ENCODE data around the gene CRYAA. TPM values are rescaled to one million over a fixed set of nuclear protein-coding genes. Genes with fewer than 3 reads are reported as not detected.

The CRYAA gene
- total RNA-seq, 4 donors from 2014 or later: not detected

- Histone ChIP-seq H3K27me3 (no peaks in the 10 kb centered on the region), H3K4me1 (peaks cover 0 to 17% (median 9%) of the 10 kb centered on the region in 4 donors), H3K27ac (no peak overlapping the region), H3K4me3 (no peak overlapping the region), H3K36me3 (no peaks in the 10 kb centered on the region), H3K9me3 (peaks cover 16% of the 10 kb centered on the region in 2 donors)
- DNase-seq: no peak
- intact Hi-C loops (cut with DNase I; ENCODE audit: low total_unique reads) (no loop called here), in situ Hi-C loops (cut with MboI; ENCODE audit: low pct_ligation_motif_present in 1 of 4, low pct_unique_long_range_greater_than_20kb in 1 of 4, low sequenced_read_pairs in 3 of 4) (no loop called here)
- no peak for TF ChIP-seq POLR2AphosphoS5 (IDR thresholded peaks at IDR 0.05)
- TF ChIP-seq POLR2A (IDR thresholded peaks at IDR 0.05): no peak
- TF ChIP-seq, protein P1, sequence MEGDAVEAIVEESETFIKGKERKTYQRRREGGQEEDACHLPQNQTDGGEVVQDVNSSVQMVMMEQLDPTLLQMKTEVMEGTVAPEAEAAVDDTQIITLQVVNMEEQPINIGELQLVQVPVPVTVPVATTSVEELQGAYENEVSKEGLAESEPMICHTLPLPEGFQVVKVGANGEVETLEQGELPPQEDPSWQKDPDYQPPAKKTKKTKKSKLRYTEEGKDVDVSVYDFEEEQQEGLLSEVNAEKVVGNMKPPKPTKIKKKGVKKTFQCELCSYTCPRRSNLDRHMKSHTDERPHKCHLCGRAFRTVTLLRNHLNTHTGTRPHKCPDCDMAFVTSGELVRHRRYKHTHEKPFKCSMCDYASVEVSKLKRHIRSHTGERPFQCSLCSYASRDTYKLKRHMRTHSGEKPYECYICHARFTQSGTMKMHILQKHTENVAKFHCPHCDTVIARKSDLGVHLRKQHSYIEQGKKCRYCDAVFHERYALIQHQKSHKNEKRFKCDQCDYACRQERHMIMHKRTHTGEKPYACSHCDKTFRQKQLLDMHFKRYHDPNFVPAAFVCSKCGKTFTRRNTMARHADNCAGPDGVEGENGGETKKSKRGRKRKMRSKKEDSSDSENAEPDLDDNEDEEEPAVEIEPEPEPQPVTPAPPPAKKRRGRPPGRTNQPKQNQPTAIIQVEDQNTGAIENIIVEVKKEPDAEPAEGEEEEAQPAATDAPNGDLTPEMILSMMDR (IDR thresholded peaks at IDR 0.05): no peak
- TF ChIP-seq EP300 (IDR thresholded peaks at IDR 0.05; ENCODE audit: low read depth): no peak
- WGBS, 2 donors (ENCODE audit: low coverage in 1 of 2): 77 to 87% methylated on average over 2 of the region's 2 CpGs
Measured at GRCh38 chr21:43198376-43198775, 29.6 kb downstream of the CRYAA start.

DNA sequence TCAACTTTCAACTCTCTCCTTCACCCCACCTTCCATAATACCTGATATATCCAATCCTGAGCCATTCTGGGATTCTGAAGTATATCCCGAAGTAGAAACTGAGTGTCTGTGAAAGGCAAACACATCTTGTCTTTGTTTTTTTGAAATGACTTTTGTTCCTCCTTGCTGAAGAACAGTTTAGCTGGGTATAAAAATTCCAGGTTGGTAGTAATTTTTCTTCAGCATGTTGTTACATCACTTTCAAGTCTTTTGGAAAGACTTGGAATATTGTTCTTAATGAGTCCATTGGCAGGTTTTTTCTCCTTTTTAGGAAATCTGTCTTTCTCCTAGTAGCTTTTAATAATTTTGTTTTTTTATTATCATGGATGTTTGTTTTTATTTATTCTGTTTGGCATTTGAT lies 32.7 kb downstream of the CRYAA start:
- peaks cover 16% of the 10 kb centered on the region in 2 donors for H3K9me3 ChIP-seq
- DNase-seq: no peak
- H3K27ac ChIP-seq: no peak overlapping the region
- H3K36me3 ChIP-seq: no peaks in the 10 kb centered on the region
- TF ChIP-seq EP300 (IDR thresholded peaks at IDR 0.05; ENCODE audit: low read depth): no peak
- TF ChIP-seq POLR2AphosphoS5 (IDR thresholded peaks at IDR 0.05): no peak
- H3K4me3 ChIP-seq: no peak overlapping the region
- 71 to 88% methylated on average over 1 of the region's 1 CpG for WGBS, 2 donors (ENCODE audit: low coverage in 1 of 2)
- H3K4me1 ChIP-seq: peaks cover 0 to 9% (median 5%) of the 10 kb centered on the region in 4 donors
- intact Hi-C loops (cut with DNase I; ENCODE audit: low total_unique reads) (no loop called here), in situ Hi-C loops (cut with MboI; ENCODE audit: low pct_ligation_motif_present in 1 of 4, low pct_unique_long_range_greater_than_20kb in 1 of 4, low sequenced_read_pairs in 3 of 4) (no loop called here)
- H3K27me3 ChIP-seq: no peaks in the 10 kb centered on the region

DNA sequence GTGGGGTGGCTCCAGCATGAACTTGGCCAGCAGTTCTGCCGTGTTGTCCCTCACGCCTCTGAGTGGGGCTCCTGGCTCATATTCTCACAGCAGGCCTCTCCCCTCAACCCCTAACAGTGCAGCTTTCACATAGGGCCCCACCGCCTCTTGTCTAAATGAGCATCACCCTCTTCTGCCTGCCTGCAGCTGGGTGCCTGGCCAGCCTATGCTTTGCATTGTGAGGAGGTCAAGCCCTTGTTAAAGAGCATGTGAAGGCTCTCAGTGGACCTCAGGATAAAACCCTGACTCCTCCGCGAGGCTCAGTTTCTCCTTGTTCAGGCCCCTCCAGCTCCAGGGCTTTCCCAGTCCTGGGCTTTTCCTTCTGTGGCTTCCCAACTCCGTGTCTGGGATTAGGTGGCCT lies 34.8 kb downstream of the CRYAA start:
- H3K9me3 ChIP-seq: peaks cover 16% of the 10 kb centered on the region in 2 donors
- intact Hi-C loops (cut with DNase I; ENCODE audit: low total_unique reads): no loop called here
- no peak for DNase-seq
- no peaks in the 10 kb centered on the region for H3K36me3 ChIP-seq
- H3K4me3 ChIP-seq: no peak overlapping the region
- no peak for TF ChIP-seq POLR2A (IDR thresholded peaks at IDR 0.05)
- TF ChIP-seq, protein P1 (IDR thresholded peaks at IDR 0.05): no peak
- no peak for TF ChIP-seq POLR2AphosphoS5 (IDR thresholded peaks at IDR 0.05)
- no peak for TF ChIP-seq EP300 (IDR thresholded peaks at IDR 0.05; ENCODE audit: low read depth)
- 73 to 100% methylated on average over 1 to 6 of the region's 6 CpGs for WGBS, 2 donors (ENCODE audit: low coverage in 1 of 2)
- H3K4me1 ChIP-seq: no peaks in the 10 kb centered on the region
- no peaks in the 10 kb centered on the region for H3K27me3 ChIP-seq
- in situ Hi-C loops (cut with MboI; ENCODE audit: low pct_ligation_motif_present in 1 of 4, low pct_unique_long_range_greater_than_20kb in 1 of 4, low sequenced_read_pairs in 3 of 4): no loop called here
- H3K27ac ChIP-seq: no peak overlapping the region

- H3K4me3 ChIP-seq: no peak overlapping the region
- no peak overlapping the region for H3K27ac ChIP-seq
- no peaks in the 10 kb centered on the region for H3K27me3 ChIP-seq
- WGBS, 2 donors (ENCODE audit: low coverage in 1 of 2): 87 to 93% methylated on average over 7 of the region's 7 CpGs
- TF ChIP-seq EP300 (IDR thresholded peaks at IDR 0.05; ENCODE audit: low read depth) (no peak), POLR2AphosphoS5 (IDR thresholded peaks at IDR 0.05) (no peak), POLR2A (IDR thresholded peaks at IDR 0.05) (no peak)
- TF ChIP-seq, protein P1 (IDR thresholded peaks at IDR 0.05): no peak
- H3K9me3 ChIP-seq: peaks cover 16% of the 10 kb centered on the region in 2 donors
- no peak for DNase-seq
- in situ Hi-C loops (cut with MboI; ENCODE audit: low pct_ligation_motif_present in 1 of 4, low pct_unique_long_range_greater_than_20kb in 1 of 4, low sequenced_read_pairs in 3 of 4): no loop called here
- no peaks in the 10 kb centered on the region for H3K36me3 ChIP-seq
- intact Hi-C loops (cut with DNase I; ENCODE audit: low total_unique reads): no loop called here
- no peaks in the 10 kb centered on the region for H3K4me1 ChIP-seq
Measured at GRCh38 chr21:43204638-43205037, 35.8 kb downstream of the CRYAA start.
